DMS153 (cell line): ENCODE measurements around the gene NAGS.
"Not testable (repeated sequence)": the region's sequence is repeated elsewhere in the genome, so short reads cannot be mapped to it uniquely, and the experiment has no call there.

Experiments used
- DNase-seq: peaks from one replicate; lab custom pipeline; 2025; lab: John Stamatoyannopoulos, UW

NAGS gene

GRCh38 chr17:44039829-44040635 lies 35.6 kb downstream of the NAGS start:
- no peak for DNase-seq

DNA sequence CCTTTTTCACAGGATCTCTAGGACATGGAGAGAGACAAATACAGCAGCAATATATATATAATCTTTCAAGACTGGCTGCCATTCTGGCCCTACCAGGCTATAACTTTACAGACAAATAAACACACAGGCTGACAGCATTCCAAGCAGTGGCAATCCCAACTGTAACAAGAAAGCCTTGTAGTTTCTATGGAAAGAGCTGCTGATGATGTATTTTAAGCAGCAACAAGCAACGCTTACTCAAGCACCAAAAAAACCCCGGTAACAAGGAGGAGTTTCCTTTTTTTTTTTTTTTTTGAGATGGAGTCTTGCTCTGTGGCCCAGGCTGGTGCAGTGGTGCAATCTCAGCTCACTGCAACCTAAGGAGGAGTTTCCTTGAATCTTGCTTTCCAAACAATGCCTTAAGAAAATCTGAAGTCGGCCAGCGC lies 38.9 kb downstream of the NAGS start:
- DNase-seq: no peak

DNA sequence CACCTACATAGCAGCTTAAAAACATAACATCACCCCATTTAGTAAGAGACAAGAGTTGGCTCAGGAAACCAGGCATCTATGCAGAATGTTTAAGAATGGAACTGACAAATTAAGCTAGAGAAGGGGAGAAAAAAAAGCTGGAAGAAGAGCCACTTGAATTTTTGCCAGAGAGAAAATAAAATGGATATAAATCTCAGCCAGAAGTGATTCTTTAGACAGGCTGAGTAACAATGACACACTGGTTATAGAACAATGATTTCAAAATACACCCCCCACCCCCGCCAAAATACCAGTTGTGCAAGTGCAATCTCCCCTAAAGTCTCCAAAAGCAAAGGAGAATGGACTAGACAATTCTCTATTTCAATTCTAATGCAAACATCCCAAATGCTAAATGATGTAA lies 39.6 kb downstream of the NAGS start:
- no peak for DNase-seq

DNA sequence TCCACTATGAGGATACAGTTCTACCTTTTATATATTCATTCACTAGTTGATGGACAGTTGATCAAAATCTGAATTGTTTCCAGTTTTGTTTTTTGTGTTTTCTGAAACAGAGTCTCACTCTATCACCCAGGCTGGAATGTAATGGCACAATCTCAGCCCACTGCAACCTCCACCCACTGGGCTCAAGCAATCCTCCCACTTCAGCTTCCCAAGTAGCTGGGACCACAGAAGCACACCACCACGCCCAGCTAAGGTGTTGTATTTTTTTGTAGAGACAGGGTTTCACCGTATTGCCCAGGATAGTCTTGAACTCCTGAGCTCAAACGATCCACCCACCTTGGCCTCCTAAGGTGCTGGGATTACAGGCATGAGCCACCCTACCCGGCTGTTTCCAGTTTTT lies 41.1 kb downstream of the NAGS start:
- no peak for DNase-seq

GRCh38 chr17:44046893-44047292 lies 42.5 kb downstream of the NAGS start:
- DNase-seq: not testable (repeated sequence)

- no peak for DNase-seq
These were observed 45.1 kb downstream of the NAGS start for GRCh38 chr17:44049294-44050060.

DNA sequence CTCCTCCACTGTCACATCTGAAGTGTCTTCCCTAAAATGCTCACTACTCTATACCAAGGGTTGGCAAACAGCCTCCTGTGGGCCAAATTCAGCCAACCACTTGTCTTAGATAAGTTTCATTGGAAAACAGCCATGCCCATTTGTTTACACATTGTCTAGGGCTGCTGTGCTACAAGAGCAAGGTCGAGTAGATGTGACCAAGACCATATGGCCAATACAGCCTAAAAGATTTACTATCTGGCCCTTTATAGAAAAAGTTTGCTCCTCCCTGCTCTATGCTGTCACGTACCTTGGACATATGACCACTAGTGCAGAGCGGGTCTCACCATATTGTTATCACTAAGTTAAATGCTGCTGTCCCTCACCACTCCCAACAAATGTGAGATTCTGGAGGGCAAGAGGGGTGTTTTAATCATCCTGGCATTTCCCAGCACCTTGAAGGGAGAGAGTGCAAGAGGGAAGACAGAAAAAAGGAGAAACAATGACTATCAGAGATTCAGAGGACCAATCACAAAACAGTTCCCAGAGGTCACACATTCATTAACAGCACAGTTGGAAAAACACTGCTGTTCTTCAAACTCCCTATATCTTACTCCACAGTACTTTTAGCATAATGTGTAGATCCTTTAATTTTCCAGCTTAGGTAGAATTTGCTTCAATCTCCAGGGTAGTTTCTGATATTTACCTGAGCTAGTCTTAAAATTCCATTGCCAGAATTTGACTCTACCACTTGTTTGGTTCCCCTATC lies 48.9 kb downstream of the NAGS start:
- no peak for DNase-seq
